Parathyroid adenoma (tissue), 2 donors: ENCODE results near the gene LSM7.

Experiments
- H2AFZ ChIP-seq: fragments of 300-600 bp; sonication (generic); one replicate; pipeline ENCODE4 v1.7.0; 2017; ENCODE audit warnings: antibody characterized with exemption, mild to moderate bottlenecking
- H3K27ac ChIP-seq: fragments of 300-600 bp; sonication (generic); one replicate; pipeline ENCODE4 v1.7.0; 2017
- H3K27me3 ChIP-seq: fragments of 300-600 bp; sonication (generic); one replicate; pipeline ENCODE4 v1.7.0; 2017; ENCODE audit warnings: low read length; ENCODE audit not compliant: control insufficient read depth, insufficient read depth
- H3K36me3 ChIP-seq: fragments of 300-600 bp; sonication (generic); one replicate; pipeline ENCODE4 v1.7.0; 2017; ENCODE audit warnings: low read length; ENCODE audit not compliant: control insufficient read depth, insufficient read depth
- H3K4me1 ChIP-seq: fragments of 300-600 bp; sonication (generic); one replicate; pipeline ENCODE4 v1.7.0; 2017; ENCODE audit warnings: control low read depth
- H3K4me2 ChIP-seq: fragments of 300-600 bp; sonication (generic); one replicate; pipeline ENCODE4 v1.7.0; 2017; ENCODE audit warnings: low read length
- H3K4me3 ChIP-seq: fragments of 300-600 bp; sonication (generic); one replicate; pipeline ENCODE4 v1.7.0; 2017; ENCODE audit warnings: low read depth, low read length
- H3K79me2 ChIP-seq: fragments of 300-600 bp; sonication (generic); one replicate; pipeline ENCODE4 v1.7.0; 2017; ENCODE audit warnings: control low read depth
- H3K9ac ChIP-seq: fragments of 300-600 bp; sonication (generic); one replicate; pipeline ENCODE4 v1.7.0; 2017; ENCODE audit warnings: mild to moderate bottlenecking
- H3K9me3 ChIP-seq: fragments of 300-600 bp; sonication (generic); one replicate; pipeline ENCODE4 v1.7.0; 2017; ENCODE audit warnings: low read length; ENCODE audit not compliant: control insufficient read depth
- TF ChIP-seq, protein P1 (sequence below): fragments of 300-600 bp; sonication (generic); IDR thresholded peaks from one replicate; pipeline ENCODE4 v1.7.0; 2017; ENCODE audit warnings: antibody characterized with exemption, mild to moderate bottlenecking
- donor health status: primary hyperparathyroidism.

The LSM7 gene

DNA sequence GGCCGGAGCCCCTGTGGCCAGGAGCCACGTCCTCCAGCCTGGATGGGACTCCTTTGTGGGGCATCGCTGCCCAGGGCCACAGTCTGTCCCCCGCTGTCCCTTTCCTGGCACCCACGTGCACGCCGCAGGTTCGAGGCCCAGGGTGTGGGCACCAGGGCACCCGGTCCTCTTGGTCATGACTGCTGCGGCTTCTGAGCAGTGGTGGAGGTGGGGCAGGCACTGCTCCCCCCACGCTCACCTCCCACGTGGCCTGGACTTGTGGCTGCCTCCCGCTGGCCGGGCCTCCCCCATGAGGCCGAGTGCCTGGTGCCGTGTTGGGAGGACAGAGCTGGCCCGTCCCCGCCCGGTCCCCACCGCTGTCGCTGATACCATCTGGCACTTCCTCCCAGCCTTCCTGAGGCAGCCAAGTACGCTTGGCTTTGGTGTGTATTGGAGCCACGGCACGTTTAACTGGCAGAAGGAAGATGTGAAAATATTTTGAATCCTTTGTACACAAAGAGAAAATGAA lies 12.9 kb upstream of the LSM7 start:
- no peak overlapping the region for H3K27ac ChIP-seq
- no peak overlapping the region for H3K4me3 ChIP-seq
- no peak overlapping the region for H3K9ac ChIP-seq
- TF ChIP-seq, protein P1, sequence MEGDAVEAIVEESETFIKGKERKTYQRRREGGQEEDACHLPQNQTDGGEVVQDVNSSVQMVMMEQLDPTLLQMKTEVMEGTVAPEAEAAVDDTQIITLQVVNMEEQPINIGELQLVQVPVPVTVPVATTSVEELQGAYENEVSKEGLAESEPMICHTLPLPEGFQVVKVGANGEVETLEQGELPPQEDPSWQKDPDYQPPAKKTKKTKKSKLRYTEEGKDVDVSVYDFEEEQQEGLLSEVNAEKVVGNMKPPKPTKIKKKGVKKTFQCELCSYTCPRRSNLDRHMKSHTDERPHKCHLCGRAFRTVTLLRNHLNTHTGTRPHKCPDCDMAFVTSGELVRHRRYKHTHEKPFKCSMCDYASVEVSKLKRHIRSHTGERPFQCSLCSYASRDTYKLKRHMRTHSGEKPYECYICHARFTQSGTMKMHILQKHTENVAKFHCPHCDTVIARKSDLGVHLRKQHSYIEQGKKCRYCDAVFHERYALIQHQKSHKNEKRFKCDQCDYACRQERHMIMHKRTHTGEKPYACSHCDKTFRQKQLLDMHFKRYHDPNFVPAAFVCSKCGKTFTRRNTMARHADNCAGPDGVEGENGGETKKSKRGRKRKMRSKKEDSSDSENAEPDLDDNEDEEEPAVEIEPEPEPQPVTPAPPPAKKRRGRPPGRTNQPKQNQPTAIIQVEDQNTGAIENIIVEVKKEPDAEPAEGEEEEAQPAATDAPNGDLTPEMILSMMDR, result no peak
- no peak overlapping the region for H3K4me2 ChIP-seq
- H3K36me3 ChIP-seq, result no peaks in the 10 kb centered on the region
- H3K9me3 ChIP-seq, result no peaks in the 10 kb centered on the region
- peaks cover 2% of the 10 kb centered on the region for H3K79me2 ChIP-seq
- H3K27me3 ChIP-seq, result no peaks in the 10 kb centered on the region
- H3K4me1 ChIP-seq, result no peaks in the 10 kb centered on the region
- H2AFZ ChIP-seq, result no peak overlapping the region

GRCh38 chr19:2340496-2341243 lies 12.3 kb upstream of the LSM7 start:
- no peak overlapping the region for H3K4me3 ChIP-seq
- H3K36me3 ChIP-seq, result no peaks in the 10 kb centered on the region
- H3K4me1 ChIP-seq, result no peaks in the 10 kb centered on the region
- TF ChIP-seq, protein P1, result no peak
- H3K9ac ChIP-seq, result no peak overlapping the region
- no peak overlapping the region for H3K4me2 ChIP-seq
- H2AFZ ChIP-seq, result no peak overlapping the region
- H3K79me2 ChIP-seq, result peaks cover 4% of the 10 kb centered on the region
- H3K27me3 ChIP-seq, result no peaks in the 10 kb centered on the region
- H3K9me3 ChIP-seq, result no peaks in the 10 kb centered on the region
- H3K27ac ChIP-seq, result no peak overlapping the region

- Histone ChIP-seq H3K79me2 (peaks cover 7% of the 10 kb centered on the region), H3K4me2 (no peak overlapping the region), H3K27me3 (no peaks in the 10 kb centered on the region), H3K9me3 (no peaks in the 10 kb centered on the region), H2AFZ (no peak overlapping the region), H3K36me3 (no peaks in the 10 kb centered on the region), H3K9ac (no peak overlapping the region), H3K4me1 (no peaks in the 10 kb centered on the region), H3K27ac (no peak overlapping the region), H3K4me3 (no peak overlapping the region)
- TF ChIP-seq, protein P1, result no peak
These were observed 11.4 kb upstream of the LSM7 start for GRCh38 chr19:2339644-2340310.

- no peak overlapping the region for H2AFZ ChIP-seq
- H3K79me2 ChIP-seq, result peaks cover 15% of the 10 kb centered on the region
- no peak overlapping the region for H3K4me3 ChIP-seq
- peaks cover under 1% of the 10 kb centered on the region for H3K4me1 ChIP-seq
- TF ChIP-seq, protein P1, result no peak
- H3K27me3 ChIP-seq, result no peaks in the 10 kb centered on the region
- H3K4me2 ChIP-seq, result no peak overlapping the region
- H3K27ac ChIP-seq, result no peak overlapping the region
- no peak overlapping the region for H3K9ac ChIP-seq
- no peaks in the 10 kb centered on the region for H3K36me3 ChIP-seq
- H3K9me3 ChIP-seq, result no peaks in the 10 kb centered on the region
These were observed 10.6 kb upstream of the LSM7 start for GRCh38 chr19:2338751-2339643.
